Gastrocnemius medialis (tissue), 4 donors: Measurements from ENCODE around the gene UBASH3B. TPM values are rescaled to one million over a fixed set of nuclear protein-coding genes. Genes with fewer than 3 reads are reported as not detected.
A peak's percentile ranks its signal among the peaks of the same experiment; 100 is the strongest.

Source experiments
- ATAC-seq, 2 donors: fragments of 150-250 bp; one replicate each; pipeline ENCODE4 v1.9.1; 2016
- DNase-seq, 2 donors: peaks; one replicate each; pipeline ENCODE4 v3.0.0-alpha.2; 2019
- H3K27ac ChIP-seq, 4 donors: fragments of 200-600 bp; sonication (generic); 1 replicate in 1 of 4; 2 replicates in 3 of 4; pipeline ENCODE4 v1.5.1; 2016 to 2018; ENCODE audit warnings: mild to moderate bottlenecking in 2 of 4, moderate library complexity in 1 of 4
- H3K27me3 ChIP-seq, 3 donors: fragments of 200-600 bp; sonication (generic) in 2 of 3; 1 replicate in 1 of 3; 2 replicates in 2 of 3; pipeline versions ENCODE4 v1.5.1 to v1.6.0; 2016 to 2019; ENCODE audit warnings: mild to moderate bottlenecking in 1 of 3, moderate library complexity in 1 of 3
- H3K36me3 ChIP-seq, 2 donors: fragments of 200-600 bp; sonication (generic) in 1 of 2; one replicate each; pipeline ENCODE4 v1.5.1; 2017 to 2018
- H3K4me1 ChIP-seq, 2 donors: fragments of 200-600 bp; sonication (generic) in 1 of 2; one replicate each; pipeline ENCODE4 v1.5.1; 2016 to 2017; ENCODE audit warnings: mild to moderate bottlenecking in 2 of 2
- H3K4me3 ChIP-seq, 4 donors: fragments of 200-600 bp; sonication (generic) in 3 of 4; 1 replicate in 1 of 4; 2 replicates in 3 of 4; pipeline ENCODE4 v1.5.1; 2016 to 2019; ENCODE audit warnings: mild to moderate bottlenecking in 2 of 4
- H3K9me3 ChIP-seq, 3 donors: fragments of 200-600 bp; sonication (generic) in 2 of 3; 1 replicate in 1 of 3; 2 replicates in 2 of 3; pipeline ENCODE4 v1.5.1; 2016 to 2019
- CTCF ChIP-seq, 5 experiments: fragments of 450-650 bp in 3 of 5; fragments of 200-600 bp in 2 of 5; sonication (generic) in 2 of 5; IDR thresholded peaks in 4 of 5; conservative IDR thresholded peaks in 1 of 5; 1 replicate in 4 of 5; 2 replicates in 1 of 5; pipeline ENCODE4 v1.5.1; 2016 to 2019; ENCODE audit warnings: antibody characterized with exemption in 5 of 5, mild to moderate bottlenecking in 3 of 5, moderate library complexity in 3 of 5
- POLR2A ChIP-seq, 2 donors: fragments of 450-650 bp; IDR thresholded peaks; one replicate each; pipeline ENCODE4 v1.6.1; 2017; ENCODE audit warnings: antibody characterized with exemption in 2 of 2, mild to moderate bottlenecking in 2 of 2, moderate library complexity in 2 of 2
- in situ Hi-C, 4 donors: fragments of 200-750 bp; cut with MboI; loops; one replicate each; pipeline versions ENCODE4 v1.15.0 to v1.8.0; 2017; ENCODE audit warnings: low sequenced_read_pairs in 4 of 4
- intact Hi-C: fragments of 100-400 bp; cut with DNase I; formaldehyde crosslinking; loops from one replicate; pipeline ENCODE4 v1.15.1; 2023; ENCODE audit warnings: low total_unique reads
- total RNA-seq, 4 donors: library from RNA; depleted of rRNA; stranded (reverse); fragments of >200 nt; gene quantifications; one replicate each; pipeline versions ENCODE4 v1.1.0 to v1.2.3, GENCODE V29; 2016

UBASH3B gene
- total RNA-seq, 4 donors from 2014 or later = 0.32 to 2.9 (median 0.87) TPM

- no peak for ATAC-seq
- Histone ChIP-seq H3K4me3 (no peak overlapping the region), H3K27ac (no peak overlapping the region), H3K9me3 (no peaks in the 10 kb centered on the region), H3K4me1 (no peaks in the 10 kb centered on the region), H3K36me3 (no peaks in the 10 kb centered on the region), H3K27me3 (no peaks in the 10 kb centered on the region)
- intact Hi-C loops (no loop called here), in situ Hi-C loops (no loop called here)
- DNase-seq = no peak
- TF ChIP-seq POLR2A (IDR thresholded peaks at IDR 0.05) = no peak
- no peak for TF ChIP-seq CTCF (IDR thresholded peaks at IDR 0.05 in 4 of 5, conservative IDR thresholded peaks at IDR 0.05 in 1 of 5)
Measured at GRCh38 chr11:122737951-122738693, 82.6 kb downstream of the UBASH3B start.

DNA sequence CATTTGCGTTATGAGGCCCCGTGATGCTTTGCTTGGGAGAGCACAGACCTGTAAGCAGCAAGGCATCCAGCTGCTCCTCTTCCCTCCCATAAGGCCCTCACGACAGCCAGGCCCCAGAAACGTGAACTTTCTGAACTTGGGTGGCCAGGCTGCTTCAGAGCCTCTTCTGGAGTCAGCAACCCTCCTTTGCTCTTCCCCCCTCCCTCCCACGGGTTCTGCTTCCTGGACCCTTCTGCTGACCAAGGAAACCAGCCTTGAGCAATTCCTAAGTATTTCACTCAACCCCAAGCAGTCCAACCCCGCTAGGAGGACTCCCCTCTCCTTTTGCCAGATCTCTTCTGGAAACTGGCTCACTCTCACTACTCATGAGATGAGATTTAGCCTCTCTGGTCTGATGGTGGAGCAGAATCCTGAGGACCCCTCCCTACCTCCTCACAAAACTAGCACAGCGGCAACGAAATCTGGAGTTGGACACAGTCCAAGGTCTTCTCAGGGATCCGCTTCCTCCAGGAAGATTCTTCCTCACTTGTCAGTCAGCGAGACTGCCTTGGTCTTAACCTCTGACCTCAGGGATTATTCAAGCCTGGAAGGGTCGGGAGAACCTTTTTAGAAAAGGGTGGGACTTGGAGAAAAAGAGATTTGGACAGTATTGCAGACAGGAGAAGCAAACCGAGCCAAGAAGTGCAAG, 86.2 kb downstream of the UBASH3B start:
- intact Hi-C loops (no loop called here), in situ Hi-C loops (no loop called here)
- Histone ChIP-seq H3K27me3 (no peaks in the 10 kb centered on the region), H3K27ac (peak overlapping the region in 2 of 4 donors; percentile 45 to 48), H3K9me3 (no peaks in the 10 kb centered on the region), H3K4me3 (no peak overlapping the region), H3K4me1 (no peaks in the 10 kb centered on the region), H3K36me3 (no peaks in the 10 kb centered on the region)
- TF ChIP-seq CTCF (IDR thresholded peaks at IDR 0.05 in 4 of 5, conservative IDR thresholded peaks at IDR 0.05 in 1 of 5) = no peak
- TF ChIP-seq POLR2A (IDR thresholded peaks at IDR 0.05) = no peak
- DNase-seq (peak; percentile 23 to 48), ATAC-seq (peak; percentile 54 to 56)

DNA sequence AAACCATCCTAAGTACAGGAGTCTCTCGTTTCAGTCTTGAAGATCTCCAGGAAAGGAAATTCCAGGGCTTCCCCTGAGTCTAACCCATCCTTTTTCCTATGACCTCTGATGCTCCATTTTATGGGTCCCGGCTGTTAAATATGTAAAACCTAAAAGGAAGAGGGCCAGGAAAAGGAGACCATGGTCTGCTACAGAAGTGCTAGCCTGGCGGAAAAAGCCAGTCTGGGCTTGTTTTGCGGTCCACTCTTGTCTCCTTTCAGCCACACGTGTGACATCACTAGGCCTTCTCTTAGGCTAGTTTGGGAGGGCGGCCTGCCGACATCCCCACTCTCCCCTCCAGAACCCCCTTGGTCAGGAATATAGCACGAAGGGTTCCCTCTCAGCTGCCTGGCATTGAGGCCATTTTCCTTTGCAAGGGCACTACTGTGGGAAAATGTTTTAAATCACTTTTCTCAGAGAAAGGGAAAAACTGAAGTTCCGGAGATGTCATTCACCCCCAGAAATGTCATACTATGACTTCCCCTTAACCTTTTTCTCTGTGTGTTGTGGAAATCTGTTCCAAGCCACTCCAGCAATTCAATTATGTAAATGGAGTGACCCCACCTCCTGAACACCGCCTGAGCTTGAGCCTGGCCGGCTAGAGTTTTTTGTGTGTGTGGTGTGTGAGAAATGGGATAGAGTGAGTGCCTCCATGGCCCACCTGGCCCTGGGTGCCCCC, 86.9 kb downstream of the UBASH3B start:
- Histone ChIP-seq H3K4me3 (no peak overlapping the region), H3K27ac (no peak overlapping the region), H3K36me3 (no peaks in the 10 kb centered on the region), H3K4me1 (no peaks in the 10 kb centered on the region), H3K9me3 (no peaks in the 10 kb centered on the region), H3K27me3 (no peaks in the 10 kb centered on the region)
- DNase-seq = no peak
- intact Hi-C loops (no loop called here), in situ Hi-C loops (no loop called here)
- no peak for ATAC-seq
- no peak for TF ChIP-seq CTCF (IDR thresholded peaks at IDR 0.05 in 4 of 5, conservative IDR thresholded peaks at IDR 0.05 in 1 of 5)
- no peak for TF ChIP-seq POLR2A (IDR thresholded peaks at IDR 0.05)

GRCh38 chr11:122743097-122743741, 87.7 kb downstream of the UBASH3B start:
- in situ Hi-C loops (no loop called here), intact Hi-C loops (no loop called here)
- H3K27me3 ChIP-seq = no peaks in the 10 kb centered on the region
- no peak for TF ChIP-seq POLR2A (IDR thresholded peaks at IDR 0.05)
- TF ChIP-seq CTCF (IDR thresholded peaks at IDR 0.05 in 4 of 5, conservative IDR thresholded peaks at IDR 0.05 in 1 of 5) = no peak
- H3K4me1 ChIP-seq = no peaks in the 10 kb centered on the region
- ATAC-seq = no peak
- no peaks in the 10 kb centered on the region for H3K36me3 ChIP-seq
- DNase-seq = no peak
- no peaks in the 10 kb centered on the region for H3K9me3 ChIP-seq
- H3K4me3 ChIP-seq = no peak overlapping the region
- H3K27ac ChIP-seq = no peak overlapping the region
